LNCaP clone FGC (cell line): Measurements from ENCODE around the gene ATF5.

Experiments used
- DNase-seq: peaks from one replicate; pipeline ENCODE4 v3.0.0-alpha.2; 2011; ENCODE audit warnings: low read depth
- H3K4me3 ChIP-seq: 2 replicates; pipeline ENCODE4 v1.5.1; 2011; ENCODE audit warnings: mild to moderate bottlenecking, low read depth, low read length, control low read depth
- CTCF ChIP-seq: IDR thresholded peaks from 2 replicates; pipeline ENCODE4 v1.5.1; 2012; ENCODE audit warnings: mild to moderate bottlenecking; ENCODE audit not compliant: control insufficient read depth, insufficient read depth; ENCODE audit errors: extremely low read depth

The ATF5 gene

DNA sequence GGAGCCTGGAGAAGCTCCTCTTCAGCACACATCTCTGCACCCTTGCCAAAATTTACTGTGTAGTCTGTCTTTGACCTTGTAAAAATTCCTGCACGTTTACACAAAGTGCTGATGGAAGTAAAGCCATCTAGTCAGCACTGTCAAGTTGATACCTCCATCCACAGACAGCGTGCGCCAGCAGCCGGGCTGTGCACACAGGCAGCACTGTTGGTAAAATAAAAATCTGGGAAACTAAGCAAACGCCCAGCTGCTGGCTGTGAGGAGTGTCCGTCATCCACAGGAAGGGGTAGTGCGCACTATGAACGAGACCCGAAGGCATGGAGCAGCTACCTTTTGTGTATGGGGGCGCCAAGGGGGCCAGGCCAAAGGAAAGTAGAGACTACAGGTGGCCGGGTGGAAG is 49.3 kb downstream of the ATF5 start:
- no peak for DNase-seq
- no peak overlapping the region for H3K4me3 ChIP-seq

DNA sequence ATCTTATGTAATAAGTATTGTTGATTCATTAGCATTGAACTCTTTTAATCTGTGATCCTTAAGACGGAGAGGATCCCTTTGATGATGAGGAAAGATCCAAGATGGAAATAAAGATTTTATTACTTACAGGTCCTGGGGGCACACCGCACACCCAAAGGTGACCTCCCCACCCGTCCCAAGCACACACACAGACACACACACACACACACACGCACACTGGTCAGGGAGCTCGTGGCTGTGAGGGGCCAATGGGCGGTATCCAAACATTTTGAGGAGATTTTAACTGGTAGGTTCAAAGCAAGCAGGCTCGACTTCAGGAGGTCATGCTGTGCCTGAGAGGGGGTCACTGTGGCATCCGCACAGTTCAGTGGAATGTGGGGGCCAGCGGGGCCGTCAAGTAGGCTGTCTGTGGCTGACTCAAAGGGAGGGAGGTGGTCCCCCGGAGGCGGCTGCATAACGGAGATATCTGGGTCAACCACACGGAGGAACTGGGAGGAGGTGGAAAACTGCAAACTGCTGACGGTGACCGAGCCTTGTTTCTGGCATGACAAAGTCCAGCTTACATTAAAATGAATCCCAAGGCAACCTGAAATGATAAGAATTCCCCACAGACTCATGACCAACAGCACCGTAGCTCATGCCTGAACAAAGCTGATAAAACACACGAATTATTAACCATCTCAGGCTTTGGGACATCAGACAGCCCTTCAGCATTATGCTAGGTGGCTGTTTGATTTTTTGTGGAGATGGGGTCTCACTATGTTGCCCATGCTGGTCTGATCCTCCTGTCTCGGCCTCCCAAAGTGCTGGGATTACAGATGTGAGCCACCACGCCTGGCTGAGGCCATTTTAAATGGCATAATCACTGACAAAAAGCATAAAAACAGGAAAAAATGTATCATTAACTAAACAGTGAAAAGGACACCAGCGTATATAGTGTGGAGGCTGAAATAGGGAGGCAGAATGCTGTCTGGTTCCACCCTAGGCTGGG is 52.9 kb downstream of the ATF5 start:
- no peak for DNase-seq
- no peak overlapping the region for H3K4me3 ChIP-seq
- no peak for TF ChIP-seq CTCF

More for the DNA sequence above, 49.3 kb downstream of the ATF5 start:
- TF ChIP-seq CTCF, result no peak
